ENCODE data around the gene CDH4.

- TF ChIP-seq CTCF (IDR thresholded peaks at IDR 0.05) (no peak), EZH2 (IDR thresholded peaks at IDR 0.05) (no peak), EZH2phosphoT487 (IDR thresholded peaks at IDR 0.05) (no peak)
These were observed 52.7 kb downstream of the CDH4 start for GRCh38 chr20:61304750-61305149.

Data from neural progenitor cell (in vitro differentiated cells).